Loucy (cell line): Measurements from ENCODE around the gene CYP2A7.
"Not testable (repeated sequence)": the region's sequence is repeated elsewhere in the genome, so short reads cannot be mapped to it uniquely, and the experiment has no call there.

Experiments
- EZH2phosphoT487 ChIP-seq: fragments of 200-600 bp; IDR thresholded peaks from 2 replicates; pipeline ENCODE4 v1.6.1; 2018; ENCODE audit warnings: antibody characterized with exemption, mild to moderate bottlenecking, moderate library complexity, borderline replicate concordance
- TF ChIP-seq, protein P1 (sequence below): fragments of 200-600 bp; sonication (generic); conservative IDR thresholded peaks from 2 replicates; pipeline ENCODE4 v1.5.1; 2014; ENCODE audit warnings: mild to moderate bottlenecking, antibody characterized with exemption, low read length

DNA sequence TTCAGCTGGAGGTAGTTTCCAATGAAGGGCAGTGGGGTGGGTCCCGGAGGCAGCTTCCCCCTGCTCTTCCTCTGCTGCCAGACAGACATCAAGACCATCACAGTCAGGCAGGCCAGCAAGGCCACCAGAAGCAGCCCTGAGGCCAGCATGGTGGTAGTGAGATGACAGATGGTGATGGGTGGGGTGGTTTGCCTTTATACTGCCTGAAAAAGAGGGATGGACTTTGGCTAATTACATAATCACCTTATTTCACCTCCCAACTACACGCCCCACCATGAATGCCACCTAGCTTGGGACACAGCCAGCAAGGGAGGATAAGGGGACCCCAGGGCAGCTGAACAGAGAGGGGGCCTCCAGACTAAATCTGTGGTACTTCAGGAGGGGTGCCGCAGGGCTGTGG, at the start of gene CYP2A7:
- TF ChIP-seq, protein P1, sequence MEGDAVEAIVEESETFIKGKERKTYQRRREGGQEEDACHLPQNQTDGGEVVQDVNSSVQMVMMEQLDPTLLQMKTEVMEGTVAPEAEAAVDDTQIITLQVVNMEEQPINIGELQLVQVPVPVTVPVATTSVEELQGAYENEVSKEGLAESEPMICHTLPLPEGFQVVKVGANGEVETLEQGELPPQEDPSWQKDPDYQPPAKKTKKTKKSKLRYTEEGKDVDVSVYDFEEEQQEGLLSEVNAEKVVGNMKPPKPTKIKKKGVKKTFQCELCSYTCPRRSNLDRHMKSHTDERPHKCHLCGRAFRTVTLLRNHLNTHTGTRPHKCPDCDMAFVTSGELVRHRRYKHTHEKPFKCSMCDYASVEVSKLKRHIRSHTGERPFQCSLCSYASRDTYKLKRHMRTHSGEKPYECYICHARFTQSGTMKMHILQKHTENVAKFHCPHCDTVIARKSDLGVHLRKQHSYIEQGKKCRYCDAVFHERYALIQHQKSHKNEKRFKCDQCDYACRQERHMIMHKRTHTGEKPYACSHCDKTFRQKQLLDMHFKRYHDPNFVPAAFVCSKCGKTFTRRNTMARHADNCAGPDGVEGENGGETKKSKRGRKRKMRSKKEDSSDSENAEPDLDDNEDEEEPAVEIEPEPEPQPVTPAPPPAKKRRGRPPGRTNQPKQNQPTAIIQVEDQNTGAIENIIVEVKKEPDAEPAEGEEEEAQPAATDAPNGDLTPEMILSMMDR = not testable (repeated sequence)
- TF ChIP-seq EZH2phosphoT487 = not testable (repeated sequence)
